K562 (cell line): ENCODE measurements around the gene CCN5. TPM values are rescaled to one million over a fixed set of nuclear protein-coding genes. Genes with fewer than 3 reads are reported as not detected.
A peak's percentile ranks its signal among the peaks of the same experiment; 100 is the strongest.

Source experiments
- ATAC-seq: fragments of 200-7000 bp; cut with Tn5 transposase; 3 replicates; pipeline ENCODE4 v1.9.1; 2020; ENCODE audit warnings: moderate library complexity
- BruUV-seq: library from RNA; stranded (reverse); fragments of 400-500 nt; replicated peaks from 2 replicates; lab custom pipeline; 2021; lab: Mats Ljungman, UMichigan
- CTCF ChIA-PET: fragments of 300-600 bp; formaldehyde crosslinking; extraction: SDS; loops from one replicate; lab custom pipeline; 2021; ENCODE audit warnings: low intra/inter-chr PET ratio; lab: Yijun Ruan, JAX
- POLR2A ChIA-PET: fragments of 300-600, 350-650 bp; sonication (Branson Sonifier 250); formaldehyde crosslinking; extraction: SDS; loops from one replicate; lab custom pipeline; 2021; ENCODE audit warnings: antibody characterized with exemption, inconsistent platforms; lab: Yijun Ruan, JAX
- DNase-seq, 4 experiments: peaks; one replicate each; pipeline versions ENCODE4 v3.0.0 to v3.0.0-alpha.2; 2011 to 2018; ENCODE audit warnings: low spot score in 3 of 4, mixed read lengths in 3 of 4; ENCODE audit errors: extremely low read depth in 1 of 4
- FAIRE-seq: peaks from 2 replicates; lab custom pipeline; 2011; peaks lifted over from hg19 to GRCh38; lab: Jason Lieb, UNC
- H2AFZ ChIP-seq: 2 replicates; pipeline ENCODE4 v1.6.0; 2011; ENCODE audit warnings: low read depth, low read length, control low read depth, inconsistent platforms
- H3K27ac ChIP-seq: fragments of 200-600 bp; 3 replicates; pipeline ENCODE4 v1.8.0; 2011; ENCODE audit warnings: low read depth, mild to moderate bottlenecking, control low read depth, inconsistent platforms, low read length, moderate library complexity, mixed read lengths; ENCODE audit errors: extremely low read depth
- H3K27me3 ChIP-seq, 2 experiments: fragments of 300-600 bp in 1 of 2; 2 replicates in 1 of 2; 3 replicates in 1 of 2; pipeline versions ENCODE4 v1.6.0 to v1.8.0; 2011; ENCODE audit warnings: inconsistent platforms in 2 of 2, low read length in 2 of 2, mild to moderate bottlenecking in 1 of 2, mixed read lengths in 1 of 2, moderate library complexity in 1 of 2; ENCODE audit not compliant: control insufficient read depth in 2 of 2, insufficient read depth in 2 of 2
- H3K36me3 ChIP-seq: fragments of 300-600 bp; 3 replicates; pipeline ENCODE4 v1.8.0; 2011; ENCODE audit warnings: mild to moderate bottlenecking, low read length, inconsistent platforms; ENCODE audit not compliant: control insufficient read depth, insufficient read depth
- H3K4me1 ChIP-seq, 2 experiments: fragments of 200-600 bp in 1 of 2; replicated peaks in 1 of 2; 2 replicates in 1 of 2; 3 replicates in 1 of 2; pipeline versions ENCODE4 v1.5.1 to v1.8.0; 2011; ENCODE audit warnings: inconsistent platforms in 2 of 2, low read length in 2 of 2, mild to moderate bottlenecking in 1 of 2, mixed read lengths in 1 of 2, moderate library complexity in 1 of 2; ENCODE audit not compliant: control insufficient read depth in 2 of 2, insufficient read depth in 2 of 2
- H3K4me2 ChIP-seq: 2 replicates; pipeline ENCODE4 v1.6.1; 2011; ENCODE audit warnings: low read length, control low read depth, inconsistent platforms, mixed read lengths; ENCODE audit not compliant: insufficient read depth
- H3K4me3 ChIP-seq: fragments of 200-600 bp; sonication (generic), shearing (Covaris generic); 2 replicates; pipeline ENCODE4 v1.5.1; 2016; ENCODE audit warnings: control low read depth, inconsistent platforms
- H3K79me2 ChIP-seq: fragments of 200-600 bp; 3 replicates; pipeline ENCODE4 v1.8.0; 2011; ENCODE audit warnings: low read length, inconsistent platforms; ENCODE audit not compliant: control insufficient read depth, insufficient read depth
- H3K9ac ChIP-seq, 2 experiments: 2 replicates each; pipeline versions ENCODE4 v1.6.0 to v1.6.1; 2011; ENCODE audit warnings: low read depth in 2 of 2, low read length in 2 of 2, control low read depth in 1 of 2, inconsistent platforms in 1 of 2, mild to moderate bottlenecking in 1 of 2, mixed read lengths in 1 of 2; ENCODE audit not compliant: insufficient read depth in 1 of 2
- H3K9me1 ChIP-seq: one replicate; pipeline ENCODE4 v1.6.0; 2011; ENCODE audit warnings: inconsistent platforms, mild to moderate bottlenecking, low read length, moderate library complexity; ENCODE audit not compliant: control insufficient read depth, insufficient read depth
- H3K9me3 ChIP-seq: replicated peaks from 2 replicates; pipeline ENCODE4 v1.5.1; 2011; ENCODE audit warnings: low read depth, low read length, inconsistent platforms; ENCODE audit not compliant: control insufficient read depth, insufficient read depth
- H4K20me1 ChIP-seq: replicated peaks from 2 replicates; pipeline ENCODE4 v1.6.1; 2011; ENCODE audit warnings: low read length, inconsistent platforms, mixed read lengths; ENCODE audit not compliant: control insufficient read depth, insufficient read depth
- ASH1L ChIP-seq: fragments of 450-650 bp; IDR thresholded peaks from 2 replicates; pipeline ENCODE4 v1.6.1; 2018; ENCODE audit warnings: borderline replicate concordance, mild to moderate bottlenecking, low read depth; ENCODE audit not compliant: partially characterized antibody
- E2F1 ChIP-seq: sonication (generic); formaldehyde crosslinking; IDR thresholded peaks from 2 replicates; pipeline ENCODE4 v1.8.1; 2023; ENCODE audit warnings: mild to moderate bottlenecking, missing genetic modification reagents, moderate library complexity
- FOXJ3 ChIP-seq: sonication (generic); formaldehyde crosslinking; IDR thresholded peaks from 2 replicates; pipeline ENCODE4 v1.4.0; 2020; ENCODE audit warnings: mild to moderate bottlenecking, missing genetic modification reagents
- GABPA ChIP-seq: fragments of 200-800 bp; sonication (Bioruptor generic); conservative IDR thresholded peaks from 2 replicates; pipeline ENCODE4 v1.6.1; 2016; ENCODE audit warnings: low read depth, missing genetic modification characterization, missing compliant biosample characterization
- HEY1 ChIP-seq: fragments of 250-450 bp; sonication (Bioruptor Pico); IDR thresholded peaks from 2 replicates; pipeline ENCODE4 v1.5.0; 2020; ENCODE audit warnings: mild to moderate bottlenecking, moderate library complexity, borderline replicate concordance
- JUND ChIP-seq, 2 experiments: IDR thresholded peaks; 2 replicates in 1 of 2; 3 replicates in 1 of 2; pipeline ENCODE4 v1.6.1; 2011; ENCODE audit warnings: borderline replicate concordance in 2 of 2, low read depth in 2 of 2, low read length in 2 of 2, improper control_type of control experiment in 1 of 2, missing biosample characterization in 1 of 2, missing genetic modification characterization in 1 of 2, missing genetic modification reagents in 1 of 2
- MIER1 ChIP-seq: fragments of 450-650 bp; IDR thresholded peaks from 2 replicates; pipeline ENCODE4 v1.6.1; 2016; ENCODE audit warnings: antibody characterized with exemption, mild to moderate bottlenecking, low read depth
- NBN ChIP-seq: fragments of 450-650 bp; IDR thresholded peaks from 2 replicates; pipeline ENCODE4 v1.6.1; 2016; ENCODE audit warnings: low read depth, mild to moderate bottlenecking
- NFIC ChIP-seq: fragments of 450-650 bp; IDR thresholded peaks from 2 replicates; pipeline ENCODE4 v1.6.1; 2017; ENCODE audit warnings: mild to moderate bottlenecking, inconsistent platforms
- PHF8 ChIP-seq: fragments of 200-600 bp; sonication (generic); IDR thresholded peaks from 2 replicates; pipeline ENCODE4 v1.6.1; 2012; ENCODE audit warnings: mixed run types, mild to moderate bottlenecking, inconsistent platforms, low read length, moderate library complexity, borderline replicate concordance
- SNIP1 ChIP-seq: fragments of 450-650 bp; IDR thresholded peaks from 2 replicates; pipeline ENCODE4 v1.7.1; 2017; ENCODE audit warnings: low read depth, mild to moderate bottlenecking
- SOX6 ChIP-seq: fragments of 450-650 bp; IDR thresholded peaks from 2 replicates; pipeline ENCODE4 v1.6.1; 2014; ENCODE audit warnings: mild to moderate bottlenecking
- SRSF7 ChIP-seq: fragments of 200-400 bp; formaldehyde crosslinking; optimal IDR thresholded peaks from 2 replicates; pipeline ENCODE3; 2017; ENCODE audit warnings: mild to moderate bottlenecking, low read depth, low read length
- TCFL5 ChIP-seq: fragments of 250-450 bp; sonication (Bioruptor Pico); conservative IDR thresholded peaks from 2 replicates; pipeline ENCODE4 v1.6.1; 2021; ENCODE audit warnings: mild to moderate bottlenecking, moderate library complexity, matching md5 sums
- ZKSCAN3 ChIP-seq: fragments of 250-450 bp; sonication (Bioruptor Pico); IDR thresholded peaks from 2 replicates; pipeline ENCODE4 v1.4.0; 2020
- ZNF165 ChIP-seq: fragments of 250-450 bp; sonication (Bioruptor Pico); IDR thresholded peaks from 2 replicates; pipeline ENCODE4 v1.4.0; 2020; ENCODE audit warnings: borderline replicate concordance
- ZNF253 ChIP-seq: fragments of 250-450 bp; sonication (Bioruptor Pico); conservative IDR thresholded peaks from 2 replicates; pipeline ENCODE4 v1.6.1; 2021; ENCODE audit warnings: mild to moderate bottlenecking
- ZNF41 ChIP-seq: fragments of 250-450 bp; sonication (Bioruptor Pico); conservative IDR thresholded peaks from 2 replicates; pipeline ENCODE4 v1.4.0; 2020; ENCODE audit warnings: mild to moderate bottlenecking
- ZNF551 ChIP-seq: fragments of 250-450 bp; sonication (Bioruptor Pico); IDR thresholded peaks from 2 replicates; pipeline ENCODE4 v1.5.0; 2021; ENCODE audit warnings: mild to moderate bottlenecking, moderate library complexity
- ZNF75A ChIP-seq: fragments of 450-650 bp; formaldehyde crosslinking; IDR thresholded peaks from 2 replicates; pipeline ENCODE4 v1.4.0; 2020; ENCODE audit warnings: mild to moderate bottlenecking
- WGBS: fragments of 100-300 bp; shearing (Covaris generic); methylation state at CpG from one replicate; pipeline ENCODE4 v1.1.6; 2016; ENCODE audit warnings: low coverage, mixed read lengths; ENCODE audit not compliant: insufficient coverage; ENCODE audit errors: missing lambda C conversion rate; 5-methylcytosine and 5-hydroxymethylcytosine counted together
- in situ Hi-C: fragments of 300-500 bp; cut with MboI; formaldehyde crosslinking; loops from 4 replicates; pipeline ENCODE4 v1.15.0; 2018; ENCODE audit warnings: inconsistent platforms, mixed read lengths
- intact Hi-C: fragments of 100-400 bp; cut with micrococcal nuclease; formaldehyde crosslinking; loops from 2 replicates; pipeline ENCODE4 v1.14.2; 2022
- polyA plus RNA-seq, 8 experiments: library from polyadenylated mRNA; depleted of rRNA in 4 of 8; stranded (reverse) in 5 of 8; unstranded in 3 of 8; fragments of >200 nt; fragmentation: Nextera tagmentation in 2 of 8; fragmentation: Illumina TruSeq in 1 of 8; extraction: Ambion mirVana in 2 of 8; extraction: Trizol in 1 of 8; gene quantifications; 2 replicates each; pipeline versions ENCODE4 v1.2.1 to v1.2.3, GENCODE V29; 2011 to 2014; ENCODE audit warnings: inconsistent platforms in 1 of 8, missing spikeins in 1 of 8
- total RNA-seq, 7 experiments: library from RNA; depleted of rRNA in 6 of 7; stranded (reverse); fragments of >200 nt in 6 of 7; fragmentation: Illumina TruSeq in 2 of 7; extraction: Trizol in 2 of 7; gene quantifications; 2 replicates each; pipeline versions ENCODE4 v1.2.1 to v1.2.3, GENCODE V29; 2011 to 2021; ENCODE audit warnings: low replicate concordance in 1 of 7

CCN5 gene
- total and polyA plus RNA-seq, 9 of the 15 experiments (the other 6 are each of a cell fraction or from before 2014, with no cell fraction given) = not detected

- Histone ChIP-seq H3K4me2 (no peak overlapping the region), H3K9ac (no peak overlapping the region), H3K9me1 (no peaks in the 10 kb centered on the region), H3K27me3 (peaks cover 7 to 14% of the 10 kb centered on the region in 2 experiments; a peak in 4 of 5 replicates), H3K9me3 (no peaks in the 10 kb centered on the region; the same call in 1 of the 2 replicates), H3K36me3 (no peaks in the 10 kb centered on the region), H2AFZ (no peak overlapping the region), H4K20me1 (no peaks in the 10 kb centered on the region), H3K4me3 (no peak overlapping the region), H3K27ac (no peak overlapping the region), H3K79me2 (no peaks in the 10 kb centered on the region)
- intact Hi-C loops (loop anchor here (5.0 kb wide), 2 partner anchors 132 to 518 kb away; no protein-coding TSS in a partner anchor), in situ Hi-C loops (no loop called here)
- DNase-seq (peak in 1 of 4 experiments; percentile 33), FAIRE-seq (no peak), ATAC-seq (no peak)
- POLR2A ChIA-PET = interaction anchor here (0.6 kb wide), 1 partner anchor 1150 kb away, joined by 3 read pairs; no protein-coding TSS in a partner anchor
- BruUV-seq = no TSS peak
- WGBS = 47% methylated on average over 3 of the region's 3 CpGs
- CTCF ChIA-PET = interaction anchor here (6.8 kb wide), 1 partner anchor 49 kb away, joined by 58 read pairs; no protein-coding TSS in a partner anchor
- TF ChIP-seq PHF8 (no peak), MIER1 (no peak), ZNF75A (no peak), ZNF41 (CRISPR knock-in tag) (no peak), HEY1 (no peak), NFIC (no peak), SOX6 (no peak), ZNF253 (CRISPR knock-in tag) (no peak), ZKSCAN3 (CRISPR knock-in tag) (no peak), FOXJ3 (CRISPR knock-in tag) (no peak), ZNF165 (CRISPR knock-in tag) (no peak), ZNF551 (CRISPR knock-in tag) (no peak), GABPA (tag) (no peak), ASH1L (no peak), SNIP1 (no peak), JUND (IDR thresholded peaks at IDR 0.05; ENCODE audit: borderline replicate concordance, low read depth, low read length) (no peak), JUND (tag; IDR thresholded peaks at IDR 0.05; ENCODE audit: borderline replicate concordance, low read depth, low read length) (no peak), SRSF7 (no peak), TCFL5 (no peak), E2F1 (no peak), NBN (no peak)
- TF ChIP-seq, all 486 proteins: peak for 0
- no peaks in the 10 kb centered on the region; a peak in 1 of 5 replicates for H3K4me1 ChIP-seq
Observed at GRCh38 chr20:44734938-44735337, 19.8 kb downstream of the CCN5 start.
